Eye (tissue), 1 donor: Measurements from ENCODE around the gene SYPL1.

Experiments used
- DNase-seq: peaks from one replicate; pipeline ENCODE4 v3.0.0-alpha.2; 2015

Gene SYPL1

DNA sequence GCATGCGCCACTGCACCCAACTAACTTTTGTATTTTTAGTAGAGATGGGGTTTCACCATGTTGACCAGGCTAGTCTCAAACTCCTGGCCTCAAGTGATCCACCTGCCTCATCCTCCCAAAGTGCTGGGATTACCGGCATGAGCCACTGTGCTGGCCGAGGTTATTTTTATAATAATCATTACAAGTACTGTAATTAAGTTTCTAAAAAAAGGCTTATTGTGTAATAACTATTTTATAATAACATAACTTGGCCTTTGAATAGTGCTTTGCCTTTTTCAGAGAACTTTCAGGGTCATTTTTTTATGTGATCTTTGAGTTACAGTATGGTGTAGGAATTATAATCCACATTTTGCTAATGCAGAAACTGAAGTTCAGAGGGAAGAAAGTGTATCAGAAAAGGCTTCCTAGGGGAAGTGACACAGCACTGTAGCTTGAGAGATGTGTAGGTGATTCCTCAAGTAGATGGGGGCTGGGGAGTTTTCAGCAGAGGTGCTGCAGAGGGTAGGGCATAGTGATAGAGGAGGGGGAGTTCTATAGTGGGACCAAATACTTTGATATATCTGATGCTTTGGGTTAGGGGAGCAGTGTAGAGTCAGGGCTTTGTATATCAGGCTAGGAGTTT is 9.2 kb upstream of the SYPL1 start:
- no peak for DNase-seq

DNA sequence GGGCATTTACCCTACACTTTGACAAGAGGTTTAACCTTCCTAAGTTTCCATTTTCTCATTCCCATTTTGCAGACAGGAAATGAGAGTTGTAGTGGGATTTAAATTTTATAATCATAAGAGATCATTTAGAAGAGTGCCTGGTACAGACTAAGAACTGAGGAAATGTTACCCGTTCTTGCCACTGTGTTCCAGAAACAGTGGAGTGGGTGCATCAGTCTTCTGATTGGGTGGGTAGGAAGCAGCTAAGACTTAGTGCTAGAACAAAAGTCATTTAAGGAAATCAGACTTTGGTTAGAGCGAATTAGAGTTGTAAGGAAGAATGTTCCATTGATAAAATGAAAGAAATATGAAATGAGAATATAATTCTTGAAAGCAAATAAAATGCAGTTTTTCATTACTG is 8.4 kb upstream of the SYPL1 start:
- no peak for DNase-seq

DNA sequence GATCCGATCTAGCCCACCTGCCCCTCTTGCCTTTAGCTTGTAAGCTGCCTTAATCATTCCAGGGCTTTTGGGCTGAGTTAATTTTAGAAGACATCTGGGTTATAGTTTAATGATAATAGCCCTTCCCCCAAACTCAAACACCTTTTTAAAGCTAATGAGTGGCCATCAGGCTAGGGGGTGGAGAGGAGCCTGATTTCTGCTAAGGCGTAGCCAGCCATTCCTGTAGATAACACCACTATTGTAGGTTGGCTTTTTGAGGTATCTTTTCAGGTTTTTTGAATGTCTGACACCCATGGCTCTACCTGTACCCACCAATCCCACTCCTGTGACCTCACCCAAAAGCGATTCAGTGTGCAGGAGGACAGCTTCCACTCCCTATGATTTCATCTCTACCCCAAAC is 7.6 kb upstream of the SYPL1 start:
- DNase-seq: no peak

DNA sequence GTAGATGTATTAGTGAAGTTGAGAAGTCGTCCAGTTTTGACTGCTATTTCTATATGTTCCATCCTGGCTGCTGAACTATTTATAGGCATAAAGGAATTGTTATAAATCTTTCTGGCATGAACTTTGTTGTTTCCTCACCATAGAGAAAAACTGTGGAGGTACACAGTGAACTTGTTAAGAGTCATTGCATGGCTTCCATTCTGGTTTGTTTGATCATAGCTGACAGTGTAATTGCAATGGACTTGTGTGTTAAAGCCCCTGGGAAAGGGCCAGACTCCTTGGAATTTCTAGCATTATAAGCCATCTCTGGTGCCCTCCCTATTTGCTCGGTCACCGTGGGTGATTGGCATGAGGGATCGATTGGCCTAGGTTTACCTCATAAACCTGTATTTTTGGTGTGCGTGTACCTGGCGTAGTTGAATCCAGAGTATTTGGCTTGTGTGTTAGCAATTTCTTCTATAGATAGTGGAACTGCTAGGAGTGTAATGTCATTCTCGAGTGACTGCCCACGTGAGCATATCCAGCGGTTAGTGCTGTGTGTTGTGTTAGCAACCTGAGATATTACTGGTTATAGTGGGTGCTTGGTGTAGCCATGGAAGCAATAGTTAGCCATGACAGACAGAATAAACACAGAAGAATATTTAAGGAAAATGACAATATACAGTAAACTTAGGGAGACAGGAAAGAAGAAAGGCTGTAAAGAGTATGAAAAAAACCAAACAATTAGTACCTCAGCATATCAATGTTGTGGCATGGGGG is 5.9 kb upstream of the SYPL1 start:
- DNase-seq: peak; percentile 48

DNA sequence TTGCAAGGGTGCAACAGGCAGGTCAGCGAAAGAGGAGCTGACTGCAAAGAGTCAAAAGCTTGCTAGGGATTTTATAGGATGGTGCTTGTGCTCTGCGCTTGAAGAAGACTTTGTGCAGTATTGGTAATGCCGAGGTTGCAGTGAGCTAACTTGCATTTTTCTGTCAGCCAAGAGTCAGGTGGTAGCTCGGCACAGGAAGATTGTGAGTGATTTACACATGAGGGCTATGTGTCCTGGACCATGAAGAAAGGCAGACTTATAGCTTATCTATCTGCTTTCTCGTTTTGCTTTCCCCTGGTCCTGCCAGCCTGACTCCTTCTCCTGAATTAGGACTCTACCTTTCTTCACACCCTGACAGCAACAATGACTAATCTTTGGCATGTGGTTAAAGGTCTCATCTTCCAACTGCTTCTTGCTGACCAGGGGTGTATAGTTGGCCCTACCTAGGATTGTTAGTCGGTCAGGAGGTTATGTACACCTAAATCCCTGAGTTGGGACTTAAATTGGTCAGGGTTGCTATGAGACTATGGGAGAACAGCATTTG is 4.1 kb upstream of the SYPL1 start:
- DNase-seq: no peak

DNA sequence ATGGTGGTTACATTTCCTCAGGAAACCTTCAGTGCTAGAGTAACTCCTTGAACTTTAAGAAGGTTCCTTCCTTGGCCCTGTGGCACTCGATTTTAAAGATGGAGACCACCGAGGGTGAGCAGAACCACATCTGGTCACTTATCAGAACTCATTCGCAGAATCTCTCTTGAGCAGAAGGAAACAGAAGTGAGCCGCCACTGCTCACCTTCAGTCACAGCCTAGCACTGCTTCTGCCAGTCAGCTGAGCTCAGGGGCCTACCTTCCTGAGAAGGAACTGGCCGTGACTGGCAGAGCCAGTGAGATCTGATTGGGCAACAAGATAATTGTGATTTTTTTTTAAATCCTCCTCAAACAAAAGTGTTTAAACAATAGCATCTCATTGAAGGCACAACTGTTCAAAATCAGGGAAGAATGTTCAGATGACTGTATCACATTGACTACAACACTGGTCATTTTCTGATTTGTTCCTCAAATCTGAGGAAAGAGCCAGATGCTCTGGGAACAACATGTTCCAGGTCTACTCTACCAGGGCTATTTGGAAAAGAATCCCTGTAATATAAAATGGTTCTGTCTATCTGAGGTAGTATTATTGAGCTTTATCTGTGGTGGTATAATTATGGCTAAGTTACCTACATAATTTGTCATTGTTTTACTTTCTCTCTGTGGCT is 2.7 kb upstream of the SYPL1 start:
- no peak for DNase-seq

DNA sequence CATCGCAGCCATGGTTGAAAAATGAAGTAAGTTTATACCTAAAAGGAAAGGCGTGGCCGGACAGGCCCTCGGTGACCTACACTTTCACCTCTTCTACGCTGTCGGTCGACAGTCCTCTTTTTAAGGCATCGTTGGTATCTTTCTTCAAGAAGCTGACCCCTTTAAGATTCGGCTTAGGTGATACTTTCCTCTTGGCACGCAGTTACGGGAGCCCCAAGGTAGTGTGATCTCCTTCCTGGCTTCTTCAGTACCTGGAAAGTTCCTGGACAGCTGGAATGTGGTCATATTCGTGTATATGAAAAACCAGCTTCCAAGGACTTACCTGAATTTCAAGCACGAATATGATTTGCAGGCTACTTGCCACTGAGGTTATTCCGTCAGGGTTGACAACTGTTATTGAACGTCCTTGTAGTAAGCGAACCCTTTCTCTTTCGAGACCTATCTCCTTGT is 885 bp upstream of the SYPL1 start:
- no peak for DNase-seq

DNA sequence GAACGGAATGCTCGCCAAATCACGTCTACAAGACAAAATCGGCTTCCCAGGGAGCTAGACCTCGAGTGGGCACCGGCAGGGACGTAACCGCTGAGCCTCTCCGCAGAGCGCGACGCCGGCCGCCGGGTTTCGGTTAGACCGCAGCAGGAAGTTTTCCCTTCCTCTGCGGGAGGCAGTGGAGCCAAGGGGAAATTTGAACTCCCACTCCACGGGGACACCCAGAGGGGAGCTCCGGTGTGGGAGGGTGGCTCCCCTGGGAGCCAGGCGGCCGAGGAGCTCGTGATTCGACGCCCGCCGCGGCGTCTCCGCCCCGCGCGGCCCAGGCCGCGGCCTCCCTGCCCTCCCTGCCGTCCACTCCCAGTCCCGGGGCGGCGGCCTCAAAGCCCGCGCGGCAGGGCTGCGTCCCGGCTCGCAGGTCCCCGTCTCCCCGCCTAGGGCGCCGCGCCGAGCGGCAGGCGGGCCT is 426 bp downstream of the SYPL1 start:
- no peak for DNase-seq

DNA sequence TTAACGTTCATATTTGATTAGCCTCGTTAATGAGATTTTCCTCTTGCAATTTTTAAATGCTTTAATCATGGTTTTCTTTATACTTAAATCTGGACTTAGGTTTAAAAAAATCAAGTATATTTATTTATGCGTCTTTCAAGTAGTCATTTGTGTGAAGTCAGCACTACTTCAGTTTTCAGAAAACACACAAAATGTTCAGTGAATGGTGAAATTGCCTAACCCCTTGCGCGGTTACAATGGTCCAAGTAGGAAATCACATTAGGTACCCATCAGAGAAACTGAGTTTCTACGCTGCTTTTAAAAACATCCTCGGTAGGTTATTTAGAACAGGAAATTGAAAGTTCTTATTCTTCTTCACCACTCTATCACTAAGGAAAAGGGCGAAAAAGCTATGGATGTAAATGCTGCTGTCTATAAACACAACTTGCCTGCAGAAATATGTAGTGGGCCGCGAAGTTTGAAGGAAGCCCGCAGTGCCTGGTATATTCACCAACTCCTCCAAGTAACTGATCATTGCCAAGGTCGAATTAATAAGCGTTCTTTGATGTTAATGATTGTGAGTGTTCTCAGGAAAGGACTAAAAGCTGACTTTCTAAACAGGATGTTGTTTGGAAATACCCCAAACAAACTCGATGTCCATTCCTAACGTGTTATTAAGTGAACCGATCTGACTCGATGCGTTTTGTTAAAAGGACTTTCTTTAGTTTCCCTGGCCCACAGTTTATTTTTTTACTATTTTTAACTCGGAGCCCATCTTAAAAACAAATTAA is 1.0 kb downstream of the SYPL1 start:
- DNase-seq: peak; percentile 81

DNA sequence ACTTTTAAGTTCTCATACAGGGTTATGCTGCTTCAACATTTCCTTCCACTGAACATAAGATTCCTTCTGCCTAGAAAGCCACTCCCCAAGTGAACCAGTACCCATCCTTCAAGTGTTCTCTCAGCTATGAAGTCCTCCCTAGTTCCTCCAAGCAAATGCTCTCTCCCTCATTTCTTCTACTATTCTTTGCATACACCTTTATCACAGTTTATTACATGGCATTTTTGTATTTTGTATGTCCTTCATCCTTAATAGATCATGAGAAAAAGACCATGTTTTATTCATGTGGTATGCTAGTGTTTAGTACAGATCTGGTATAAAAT is 1.9 kb downstream of the SYPL1 start:
- DNase-seq: peak; percentile 21

DNA sequence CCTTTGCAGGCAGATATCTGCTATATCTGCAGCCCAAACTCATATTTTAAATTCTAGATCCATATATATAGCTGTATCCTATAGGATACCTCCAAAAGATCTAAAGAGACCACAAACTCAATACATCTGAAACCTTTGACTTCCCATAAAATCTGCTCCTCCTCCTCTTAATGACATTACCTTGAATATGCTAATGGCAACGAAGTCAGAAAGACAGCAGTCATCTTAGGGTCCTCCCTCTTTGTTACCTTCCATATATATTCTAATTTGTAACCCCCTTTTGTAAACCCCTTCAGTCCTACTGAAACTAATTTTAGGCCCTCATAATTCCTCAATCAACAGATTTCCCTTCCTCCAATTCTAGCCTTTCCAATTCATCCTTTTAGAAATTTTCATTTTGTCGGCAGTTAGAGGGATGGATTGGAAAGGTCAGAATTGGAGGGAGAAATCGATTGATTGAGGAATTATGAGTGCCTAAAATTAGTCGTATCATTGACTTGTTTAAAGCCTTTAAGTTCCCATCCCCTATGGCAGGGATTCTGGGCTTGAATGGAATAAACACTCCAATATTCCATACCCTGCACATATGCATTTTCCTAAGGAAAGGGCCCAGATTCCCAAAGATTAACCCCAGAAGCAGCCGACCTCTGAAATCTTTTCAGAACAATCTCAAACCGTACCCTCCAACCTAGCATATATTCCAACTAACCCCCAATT is 2.4 kb downstream of the SYPL1 start:
- no peak for DNase-seq

DNA sequence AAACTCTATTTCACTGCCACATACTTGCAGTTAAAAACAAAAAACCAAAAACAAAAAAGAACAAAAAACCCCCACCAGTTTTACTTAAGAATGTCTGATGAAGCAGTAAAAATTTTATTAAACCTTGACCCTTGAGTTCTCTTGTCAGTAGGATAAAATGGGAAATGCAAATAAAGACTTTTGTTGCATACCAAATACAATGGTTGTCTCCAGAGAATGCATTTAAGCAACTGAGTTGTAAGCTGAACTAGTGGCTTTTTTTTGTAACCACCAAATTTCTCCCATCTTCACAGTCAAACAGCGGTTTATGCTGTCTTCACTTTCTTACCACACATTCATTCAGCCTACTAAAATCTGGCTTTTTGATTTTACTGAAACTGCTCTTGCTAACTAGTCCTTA is 3.1 kb downstream of the SYPL1 start:
- DNase-seq: no peak

DNA sequence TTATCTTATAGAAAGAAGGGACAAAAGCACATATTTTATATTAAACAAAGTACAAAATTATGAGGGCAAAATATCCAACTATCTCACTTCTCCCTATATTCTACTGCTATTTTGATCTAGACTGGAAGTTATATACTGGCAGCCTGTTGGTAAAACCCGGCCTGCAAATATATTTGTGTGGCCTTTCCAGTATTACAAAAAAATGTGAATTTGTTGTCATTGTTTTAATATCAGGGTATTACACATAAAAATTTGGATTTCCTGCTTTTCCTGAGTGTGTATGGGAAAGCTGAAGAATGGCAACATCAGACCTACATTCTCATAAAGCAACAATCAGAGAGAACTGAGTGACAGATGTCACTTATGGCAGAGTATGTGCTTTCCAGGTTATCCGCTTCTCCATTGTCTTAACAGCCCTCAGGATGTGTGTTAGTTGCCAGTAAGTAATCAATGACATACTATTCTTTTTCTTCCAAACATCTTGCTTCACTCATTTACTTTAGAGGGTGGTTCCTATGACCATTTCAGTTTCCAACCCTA is 7.3 kb downstream of the SYPL1 start:
- no peak for DNase-seq

DNA sequence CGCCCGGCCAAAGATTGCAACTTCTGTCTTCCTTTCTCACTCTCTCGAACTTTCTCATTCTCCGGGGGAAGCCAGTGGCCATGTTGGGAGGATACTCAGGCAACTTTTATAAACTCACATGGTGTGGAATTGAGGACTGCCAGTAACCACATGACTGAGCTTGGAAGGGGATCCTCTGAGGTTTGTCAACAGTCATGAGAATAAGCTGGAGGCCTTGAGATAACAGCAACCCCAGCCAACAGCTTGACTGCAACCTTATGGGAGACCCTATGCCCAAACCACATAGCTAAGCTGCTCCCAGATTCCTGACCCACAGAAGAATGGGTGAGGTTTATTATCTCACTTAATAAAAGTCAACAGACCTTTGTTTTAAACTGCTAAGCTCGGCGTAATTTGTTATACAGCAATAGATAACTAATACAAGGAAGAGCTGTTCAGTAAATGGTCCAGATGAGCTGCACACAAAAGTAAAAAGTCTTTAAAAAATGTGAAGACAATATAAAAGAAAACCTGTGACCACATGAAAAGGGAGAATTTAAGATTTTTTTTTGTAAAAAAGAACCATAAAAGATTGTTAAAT is 9.6 kb downstream of the SYPL1 start:
- DNase-seq: no peak

DNA sequence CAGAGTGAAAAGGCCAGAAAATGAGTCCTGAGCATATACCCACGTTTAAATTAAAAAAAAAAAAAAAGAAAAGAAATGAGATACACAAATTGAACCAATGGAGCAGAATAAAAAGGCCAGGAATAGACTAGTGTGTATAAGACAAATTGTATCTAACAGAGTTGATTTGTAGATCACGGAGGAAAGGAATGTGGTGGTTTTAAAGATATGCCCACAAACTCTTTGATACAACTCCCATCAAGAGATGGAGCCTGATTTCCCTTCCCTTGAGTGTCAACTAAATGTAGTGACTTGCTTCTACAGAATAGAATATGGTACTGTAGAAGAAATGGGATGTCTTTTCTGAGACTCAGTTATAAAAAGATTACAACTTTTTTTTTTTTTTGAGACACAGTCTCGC is 10.4 kb downstream of the SYPL1 start:
- no peak for DNase-seq

DNA sequence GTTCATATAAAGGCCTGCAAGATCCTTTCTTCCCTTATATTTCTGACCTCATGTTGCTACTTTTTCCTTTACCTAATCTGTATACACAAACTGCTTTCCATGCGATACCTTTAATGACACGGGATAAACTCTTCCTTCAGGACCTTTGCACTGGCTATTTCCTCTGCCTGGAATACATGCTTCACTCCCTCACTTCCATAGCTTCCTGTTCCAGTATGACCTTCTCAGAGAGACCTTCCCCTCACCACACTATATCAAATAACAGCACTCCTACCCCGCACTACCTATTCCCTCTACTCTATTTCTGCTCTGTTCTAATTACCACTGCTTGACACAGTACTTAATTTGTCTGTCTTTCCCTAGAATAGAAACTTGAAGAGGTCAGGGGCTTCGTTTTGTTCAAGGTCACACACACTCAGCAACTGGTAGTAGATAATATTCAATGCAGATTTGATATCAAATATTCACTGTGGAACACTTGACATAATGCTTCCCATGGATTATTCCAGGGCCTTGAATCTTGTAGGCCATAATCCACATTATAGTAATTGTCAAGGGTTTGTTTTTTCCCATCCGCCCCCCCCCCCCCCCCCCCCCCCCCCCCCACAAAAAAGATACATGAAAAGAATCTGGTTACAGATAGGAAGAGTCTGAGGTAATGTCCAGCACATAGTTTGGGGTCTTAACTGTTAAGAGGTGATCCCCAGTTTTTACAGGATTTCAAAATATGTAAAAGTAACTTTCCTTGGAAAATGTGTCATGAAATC is 11.1 kb downstream of the SYPL1 start:
- no peak for DNase-seq

DNA sequence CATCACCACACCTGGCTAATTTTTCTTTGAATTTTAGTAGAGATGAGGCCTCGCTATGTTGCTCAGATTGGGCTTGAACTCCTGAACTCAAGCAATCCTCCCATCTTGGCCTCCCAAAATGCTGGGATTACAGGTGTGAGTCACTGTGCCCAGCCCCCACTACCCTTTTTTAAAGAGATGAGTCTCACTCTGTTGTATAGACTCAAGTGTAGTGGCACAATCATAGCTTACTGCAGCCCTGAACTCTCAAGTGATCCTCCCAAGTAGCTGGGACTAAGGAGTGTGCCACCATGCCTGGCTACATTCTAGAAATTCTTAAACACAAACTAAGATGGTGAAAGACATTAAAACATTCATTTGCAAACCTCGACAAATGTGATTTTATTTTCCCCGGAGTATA is 12.6 kb downstream of the SYPL1 start:
- DNase-seq: no peak

DNA sequence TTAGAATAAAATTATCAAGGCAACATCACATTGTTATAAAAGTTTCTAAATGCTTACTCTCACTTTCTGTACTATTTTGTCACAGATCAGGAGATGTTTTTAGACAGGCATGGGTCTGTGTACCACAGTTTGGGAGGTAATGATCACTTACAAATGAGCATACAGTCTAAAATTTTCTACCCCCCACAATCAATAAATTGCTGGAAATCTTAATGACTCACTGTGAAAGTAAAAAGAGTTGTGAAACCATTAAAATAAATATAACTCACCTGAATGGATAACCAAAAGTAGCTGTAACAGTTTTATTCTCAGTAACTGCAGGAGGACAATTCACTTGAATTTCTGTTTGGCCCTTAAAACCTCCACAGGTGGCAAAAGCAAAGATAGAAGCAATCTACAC is 13.2 kb downstream of the SYPL1 start:
- DNase-seq: no peak

DNA sequence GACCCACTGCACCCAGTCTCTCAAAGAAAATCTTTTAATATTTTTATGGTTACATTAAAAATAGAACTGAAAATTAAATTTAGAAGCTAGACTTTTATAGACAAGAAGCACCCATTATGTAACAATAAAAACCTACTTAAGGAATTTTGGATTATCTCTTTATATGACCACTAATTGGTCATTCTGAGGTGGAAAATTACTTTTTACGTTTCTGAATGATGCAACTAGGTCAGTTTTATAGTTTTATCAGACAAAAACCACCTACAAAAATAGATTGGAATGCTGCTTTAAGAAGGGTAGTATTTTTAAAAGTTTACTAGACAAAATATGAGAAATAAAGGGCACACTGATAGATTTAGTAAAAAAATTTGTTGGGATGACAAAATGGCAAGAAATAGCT is 16.5 kb downstream of the SYPL1 start:
- DNase-seq: no peak

DNA sequence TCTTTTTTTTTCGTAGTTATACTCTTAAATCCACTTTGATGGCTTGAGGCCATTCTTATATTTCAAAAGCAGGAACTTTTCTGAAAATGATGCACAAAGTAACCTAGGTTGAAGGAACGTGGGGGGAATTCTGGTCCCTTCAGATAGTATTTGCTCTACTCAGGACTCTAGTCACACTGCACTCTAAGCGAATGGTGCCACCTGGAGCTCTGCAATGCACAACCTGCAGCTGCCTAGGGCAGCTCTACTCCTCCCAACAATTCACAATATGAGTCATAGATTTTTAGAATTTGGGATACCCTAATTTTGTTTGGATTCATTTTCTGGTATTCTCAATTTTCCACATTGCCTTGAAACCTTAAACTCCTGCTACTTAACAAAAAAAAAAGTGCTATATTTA is 17.3 kb downstream of the SYPL1 start:
- DNase-seq: no peak

DNA sequence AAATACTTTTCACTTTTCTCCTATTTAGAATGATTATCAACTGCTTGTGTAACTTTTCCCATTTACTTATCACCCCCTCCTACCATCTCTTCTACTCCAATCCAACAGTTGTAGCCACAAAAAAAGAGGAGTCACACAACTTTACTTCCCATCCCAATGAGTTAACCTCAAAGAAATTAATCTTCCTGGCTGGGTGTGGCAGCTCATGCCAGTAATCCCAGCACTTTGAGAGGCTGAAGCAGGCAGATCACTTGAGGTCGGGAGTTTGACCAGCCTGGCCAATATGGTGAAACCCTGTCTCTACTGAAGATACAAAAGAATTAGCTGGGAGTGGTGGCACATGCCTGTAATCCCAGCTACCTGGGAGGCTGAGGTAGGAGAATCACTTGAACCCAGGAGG is 19.9 kb downstream of the SYPL1 start:
- DNase-seq: no peak
